Upper lobe of left lung (tissue), 6 donors: ENCODE data around the gene IPO4. TPM values are rescaled to one million over a fixed set of nuclear protein-coding genes. Genes with fewer than 3 reads are reported as not detected.

Source experiments
- ATAC-seq, 2 donors: fragments of 200-7000 bp; cut with Tn5 transposase; one replicate each; pipeline ENCODE4 v1.9.1; 2022; ENCODE audit warnings: mild to moderate bottlenecking in 2 of 2, moderate library complexity in 2 of 2; ENCODE audit not compliant: low FRiP score in 2 of 2
- DNase-seq, 2 donors: peaks; one replicate each; pipeline ENCODE4 v3.0.0-alpha.2; 2019 to 2020
- H3K27ac ChIP-seq, 4 donors: fragments of 200-600 bp; sonication (generic); one replicate each; pipeline ENCODE4 v1.5.1; 2016 to 2019
- H3K27me3 ChIP-seq, 4 donors: fragments of 200-600 bp; sonication (generic); one replicate each; pipeline ENCODE4 v1.5.1; 2017 to 2019
- H3K36me3 ChIP-seq, 4 donors: fragments of 200-600 bp; sonication (generic); one replicate each; pipeline ENCODE4 v1.5.1; 2016 to 2019
- H3K4me1 ChIP-seq, 4 donors: fragments of 200-600 bp; sonication (generic); one replicate each; pipeline ENCODE4 v1.5.1; 2018 to 2019
- H3K4me3 ChIP-seq, 4 donors: fragments of 200-600 bp; sonication (generic); one replicate each; pipeline ENCODE4 v1.5.1; 2017 to 2019; ENCODE audit warnings: mild to moderate bottlenecking in 2 of 4, moderate library complexity in 1 of 4
- H3K9me3 ChIP-seq, 4 donors: fragments of 200-600 bp; sonication (generic); one replicate each; pipeline ENCODE4 v1.5.1; 2018 to 2019
- EP300 ChIP-seq, 4 donors: sonication (generic); formaldehyde crosslinking; IDR thresholded peaks; one replicate each; pipeline ENCODE4 v1.5.1; 2017; ENCODE audit warnings: antibody characterized with exemption in 4 of 4, control low read depth in 2 of 4
- POLR2A ChIP-seq, 4 donors: fragments of 450-650 bp; IDR thresholded peaks; one replicate each; pipeline ENCODE4 v1.5.1; 2016 to 2017; ENCODE audit warnings: antibody characterized with exemption in 4 of 4, mild to moderate bottlenecking in 2 of 4
- POLR2AphosphoS5 ChIP-seq, 2 donors: sonication (generic); formaldehyde crosslinking; IDR thresholded peaks; one replicate each; pipeline ENCODE4 v1.5.1; 2017; ENCODE audit warnings: antibody characterized with exemption in 2 of 2
- WGBS, 2 donors: methylation state at CpG; one replicate each; pipeline ENCODE4 v1.1.5; 2017 to 2018; 5-methylcytosine and 5-hydroxymethylcytosine counted together
- total RNA-seq, 6 donors: library from RNA; depleted of rRNA in 4 of 6; stranded (reverse); fragments of >200 nt in 4 of 6; gene quantifications; one replicate each; pipeline versions ENCODE4 v1.1.0 to v1.2.1, GENCODE V29; 2016 to 2021
- TF ChIP-seq, protein P1 (sequence below), 6 experiments: fragments of 450-650 bp in 4 of 6; fragments of 200-600 bp in 2 of 6; sonication (generic) in 2 of 6; IDR thresholded peaks; one replicate each; pipeline ENCODE4 v1.5.1; 2016 to 2019; ENCODE audit warnings: antibody characterized with exemption in 6 of 6
- donor health status: DM: no; HTN: no; CAD: no; lungs with moderate emphysema.
- donor health status: DM: no; HTN: yes; CAD: no; lungs with severe emphysema.

Gene IPO4
- total RNA-seq, 6 donors from 2014 or later, result 20.8 to 50.3 (median 35.2) TPM

DNA sequence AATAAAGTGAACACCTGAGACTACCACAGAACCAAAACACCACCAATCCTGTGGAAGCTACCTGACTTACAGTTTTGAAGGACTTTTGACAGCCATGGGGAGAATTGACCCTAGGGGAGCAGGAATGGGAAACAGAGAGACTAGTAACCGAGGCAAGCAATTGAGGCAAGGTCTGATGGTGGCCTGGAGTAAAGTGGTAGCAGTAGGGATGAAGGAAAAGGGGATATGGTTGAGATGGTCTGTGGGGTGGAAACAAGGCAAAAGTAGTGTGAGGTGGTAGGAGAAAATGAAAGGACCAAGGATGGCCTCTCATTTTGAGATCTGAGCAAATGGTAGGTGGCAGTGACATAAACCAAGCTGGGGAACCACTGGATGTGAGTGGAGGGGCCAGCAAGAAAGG lies 31.8 kb downstream of the IPO4 start:
- H3K27ac ChIP-seq, result no peak overlapping the region
- H3K27me3 ChIP-seq, result no peaks in the 10 kb centered on the region
- H3K4me3 ChIP-seq, result no peak overlapping the region
- ATAC-seq (no peak), DNase-seq (no peak)
- no peaks in the 10 kb centered on the region for H3K9me3 ChIP-seq
- H3K36me3 ChIP-seq, result peaks cover 35 to 80% (median 61%) of the 10 kb centered on the region in 4 donors
- WGBS, 2 donors, result 87 to 92% methylated on average over 1 of the region's 1 CpG
- TF ChIP-seq, protein P1, sequence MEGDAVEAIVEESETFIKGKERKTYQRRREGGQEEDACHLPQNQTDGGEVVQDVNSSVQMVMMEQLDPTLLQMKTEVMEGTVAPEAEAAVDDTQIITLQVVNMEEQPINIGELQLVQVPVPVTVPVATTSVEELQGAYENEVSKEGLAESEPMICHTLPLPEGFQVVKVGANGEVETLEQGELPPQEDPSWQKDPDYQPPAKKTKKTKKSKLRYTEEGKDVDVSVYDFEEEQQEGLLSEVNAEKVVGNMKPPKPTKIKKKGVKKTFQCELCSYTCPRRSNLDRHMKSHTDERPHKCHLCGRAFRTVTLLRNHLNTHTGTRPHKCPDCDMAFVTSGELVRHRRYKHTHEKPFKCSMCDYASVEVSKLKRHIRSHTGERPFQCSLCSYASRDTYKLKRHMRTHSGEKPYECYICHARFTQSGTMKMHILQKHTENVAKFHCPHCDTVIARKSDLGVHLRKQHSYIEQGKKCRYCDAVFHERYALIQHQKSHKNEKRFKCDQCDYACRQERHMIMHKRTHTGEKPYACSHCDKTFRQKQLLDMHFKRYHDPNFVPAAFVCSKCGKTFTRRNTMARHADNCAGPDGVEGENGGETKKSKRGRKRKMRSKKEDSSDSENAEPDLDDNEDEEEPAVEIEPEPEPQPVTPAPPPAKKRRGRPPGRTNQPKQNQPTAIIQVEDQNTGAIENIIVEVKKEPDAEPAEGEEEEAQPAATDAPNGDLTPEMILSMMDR (IDR thresholded peaks at IDR 0.05), result no peak
- no peak for TF ChIP-seq POLR2A (IDR thresholded peaks at IDR 0.05)
- H3K4me1 ChIP-seq, result peaks cover 7 to 13% (median 10%) of the 10 kb centered on the region in 4 donors

GRCh38 chr14:24155100-24155499 lies 33.5 kb downstream of the IPO4 start:
- DNase-seq (no peak), ATAC-seq (no peak)
- Histone ChIP-seq H3K9me3 (no peaks in the 10 kb centered on the region), H3K4me1 (peaks cover 0 to 1% (median 0%) of the 10 kb centered on the region in 4 donors), H3K4me3 (no peak overlapping the region), H3K27ac (peak overlapping the region in 1 of 4 donors; percentile 23), H3K27me3 (no peaks in the 10 kb centered on the region), H3K36me3 (peaks cover 49 to 90% (median 73%) of the 10 kb centered on the region in 4 donors)
- TF ChIP-seq EP300 (IDR thresholded peaks at IDR 0.05) (no peak), POLR2A (IDR thresholded peaks at IDR 0.05) (no peak), POLR2AphosphoS5 (IDR thresholded peaks at IDR 0.05) (no peak)
- TF ChIP-seq, protein P1 (IDR thresholded peaks at IDR 0.05), result no peak
- 94 to 96% methylated on average over 7 to 10 of the region's 10 CpGs for WGBS, 2 donors

- Histone ChIP-seq H3K4me1 (peaks cover 8 to 25% (median 10%) of the 10 kb centered on the region in 4 donors), H3K36me3 (peaks cover 45 to 79% (median 61%) of the 10 kb centered on the region in 4 donors), H3K9me3 (no peaks in the 10 kb centered on the region), H3K4me3 (no peak overlapping the region), H3K27ac (no peak overlapping the region), H3K27me3 (no peaks in the 10 kb centered on the region)
- DNase-seq (no peak), ATAC-seq (no peak)
- TF ChIP-seq, protein P1 (IDR thresholded peaks at IDR 0.05), result no peak
- no peak for TF ChIP-seq POLR2AphosphoS5 (IDR thresholded peaks at IDR 0.05)
- TF ChIP-seq POLR2A (IDR thresholded peaks at IDR 0.05), result no peak
- TF ChIP-seq EP300 (IDR thresholded peaks at IDR 0.05), result no peak
- 92 to 96% methylated on average over 14 to 16 of the region's 16 CpGs for WGBS, 2 donors
These were observed 37.1 kb downstream of the IPO4 start for GRCh38 chr14:24151404-24152080.

DNA sequence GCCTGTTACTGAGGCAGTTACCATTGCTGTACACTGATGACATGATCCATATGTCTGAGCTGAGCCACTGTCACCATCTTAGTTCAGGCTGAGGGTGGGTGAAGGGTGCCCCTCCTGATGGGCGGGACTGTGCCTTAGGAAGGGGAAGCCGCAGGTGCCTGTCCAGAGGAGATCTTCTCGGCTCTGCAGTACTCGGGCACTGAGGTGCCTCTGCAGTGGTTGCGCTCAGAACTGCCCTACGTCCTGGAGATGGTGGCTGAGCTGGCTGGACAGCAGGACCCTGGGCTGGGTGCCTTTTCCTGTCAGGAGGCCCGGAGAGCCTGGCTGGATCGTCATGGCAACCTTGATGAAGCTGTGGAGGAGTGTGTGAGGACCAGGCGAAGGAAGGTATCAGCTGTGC lies 37.6 kb downstream of the IPO4 start:
- Histone ChIP-seq H3K36me3 (peaks cover 40 to 73% (median 57%) of the 10 kb centered on the region in 4 donors), H3K4me3 (no peak overlapping the region), H3K4me1 (peaks cover 8 to 28% (median 12%) of the 10 kb centered on the region in 4 donors), H3K27ac (no peak overlapping the region), H3K9me3 (no peaks in the 10 kb centered on the region), H3K27me3 (no peaks in the 10 kb centered on the region)
- TF ChIP-seq, protein P1 (IDR thresholded peaks at IDR 0.05), result no peak
- TF ChIP-seq EP300 (IDR thresholded peaks at IDR 0.05) (no peak), POLR2A (IDR thresholded peaks at IDR 0.05) (no peak), POLR2AphosphoS5 (IDR thresholded peaks at IDR 0.05) (no peak)
- DNase-seq, result no peak
- 83 to 92% methylated on average over 5 to 9 of the region's 9 CpGs for WGBS, 2 donors
- ATAC-seq, result no peak

DNA sequence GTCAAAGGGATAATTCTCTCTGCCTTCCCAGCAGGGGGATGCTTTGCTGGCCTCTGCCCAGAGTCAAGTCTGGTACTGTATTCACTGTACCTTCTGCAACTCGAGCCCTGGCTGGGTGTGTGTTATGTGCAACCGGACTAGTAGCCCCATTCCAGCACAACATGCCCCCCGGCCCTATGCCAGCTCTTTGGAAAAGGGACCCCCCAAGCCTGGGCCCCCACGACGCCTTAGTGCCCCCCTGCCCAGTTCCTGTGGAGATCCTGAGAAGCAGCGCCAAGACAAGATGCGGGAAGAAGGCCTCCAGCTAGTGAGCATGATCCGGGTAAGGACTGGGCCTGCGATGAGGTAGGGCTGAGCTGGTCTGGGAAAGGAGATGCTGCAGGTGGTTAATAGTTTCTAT lies 38.0 kb downstream of the IPO4 start:
- Histone ChIP-seq H3K4me3 (no peak overlapping the region), H3K9me3 (no peaks in the 10 kb centered on the region)

More for the DNA sequence above, 38.0 kb downstream of the IPO4 start:
- Histone ChIP-seq H3K27ac (no peak overlapping the region), H3K4me1 (peaks cover 10 to 32% (median 16%) of the 10 kb centered on the region in 4 donors), H3K27me3 (no peaks in the 10 kb centered on the region), H3K36me3 (peaks cover 36 to 69% (median 53%) of the 10 kb centered on the region in 4 donors)
- TF ChIP-seq, protein P1 (IDR thresholded peaks at IDR 0.05), result no peak
- TF ChIP-seq POLR2AphosphoS5 (IDR thresholded peaks at IDR 0.05) (no peak), EP300 (IDR thresholded peaks at IDR 0.05) (no peak)
- no peak for ATAC-seq
- WGBS, 2 donors, result 93 to 100% methylated on average over 2 to 9 of the region's 9 CpGs
- no peak for DNase-seq
